ENCODE data around the gene C12orf76.
A peak's percentile ranks its signal among the peaks of the same experiment; 100 is the strongest.

Gene C12orf76, protein sequence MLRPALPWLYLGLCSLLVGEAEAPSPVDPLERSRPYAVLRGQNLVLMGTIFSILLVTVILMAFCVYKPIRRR

DNA sequence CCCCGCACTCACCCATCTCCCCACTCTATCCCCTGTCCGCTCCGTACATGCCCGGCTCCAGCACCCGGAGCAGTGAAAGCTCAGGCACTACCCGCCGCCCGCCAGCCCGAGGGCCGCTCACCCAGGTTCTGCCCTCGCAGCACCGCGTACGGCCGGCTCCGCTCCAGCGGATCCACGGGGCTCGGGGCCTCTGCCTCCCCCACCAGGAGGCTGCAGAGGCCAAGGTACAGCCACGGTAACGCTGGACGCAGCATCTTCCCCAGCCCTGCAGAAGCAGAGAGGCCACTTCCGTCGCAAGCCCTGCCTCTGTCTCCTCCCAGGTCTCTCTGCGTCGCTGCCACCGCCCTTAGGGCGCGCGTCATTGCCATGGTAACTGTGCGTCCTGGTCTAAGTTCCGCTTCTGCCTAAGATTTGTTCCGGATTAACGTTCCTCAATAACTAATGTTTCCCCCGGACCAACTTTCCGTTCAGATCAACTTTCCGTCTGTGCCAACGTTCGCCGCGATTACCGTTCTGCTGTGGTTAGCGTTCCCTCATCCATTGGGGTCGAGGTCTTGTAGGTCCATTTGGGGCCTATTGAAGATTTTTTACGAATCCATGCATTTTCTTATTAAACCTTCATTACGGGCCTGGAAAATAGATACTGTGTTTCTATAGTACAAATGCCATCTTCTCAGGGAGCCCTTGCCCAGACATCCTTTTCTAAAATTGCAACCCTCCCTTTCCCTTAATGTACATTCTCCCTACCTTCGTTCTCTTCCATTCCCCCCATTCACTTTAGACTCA is at the start of gene C12orf76:
Gene C12orf76 (minus strand): TSS at position 281 of the 786 bp plus-strand sequence. CDS start 27 bp downstream, at position 254.
- TF ChIP-seq EZH2 (IDR thresholded peaks at IDR 0.05; ENCODE audit: borderline replicate concordance, low read depth, low read length, severe bottlenecking), result no peak
- TF ChIP-seq, protein P1, sequence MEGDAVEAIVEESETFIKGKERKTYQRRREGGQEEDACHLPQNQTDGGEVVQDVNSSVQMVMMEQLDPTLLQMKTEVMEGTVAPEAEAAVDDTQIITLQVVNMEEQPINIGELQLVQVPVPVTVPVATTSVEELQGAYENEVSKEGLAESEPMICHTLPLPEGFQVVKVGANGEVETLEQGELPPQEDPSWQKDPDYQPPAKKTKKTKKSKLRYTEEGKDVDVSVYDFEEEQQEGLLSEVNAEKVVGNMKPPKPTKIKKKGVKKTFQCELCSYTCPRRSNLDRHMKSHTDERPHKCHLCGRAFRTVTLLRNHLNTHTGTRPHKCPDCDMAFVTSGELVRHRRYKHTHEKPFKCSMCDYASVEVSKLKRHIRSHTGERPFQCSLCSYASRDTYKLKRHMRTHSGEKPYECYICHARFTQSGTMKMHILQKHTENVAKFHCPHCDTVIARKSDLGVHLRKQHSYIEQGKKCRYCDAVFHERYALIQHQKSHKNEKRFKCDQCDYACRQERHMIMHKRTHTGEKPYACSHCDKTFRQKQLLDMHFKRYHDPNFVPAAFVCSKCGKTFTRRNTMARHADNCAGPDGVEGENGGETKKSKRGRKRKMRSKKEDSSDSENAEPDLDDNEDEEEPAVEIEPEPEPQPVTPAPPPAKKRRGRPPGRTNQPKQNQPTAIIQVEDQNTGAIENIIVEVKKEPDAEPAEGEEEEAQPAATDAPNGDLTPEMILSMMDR (IDR thresholded peaks at IDR 0.05; ENCODE audit: borderline replicate concordance, extremely low read depth, low read length, poor library complexity, severe bottlenecking), result peak; percentile 6
- Histone ChIP-seq H3K9me3 (ENCODE audit: insufficient read depth, low read length, severe bottlenecking) (no peaks in the 10 kb centered on the region), H3K4me2 (ENCODE audit: insufficient read depth, low read length) (peak within 1 kb of the TSS; percentile 90), H3K27me3 (ENCODE audit: insufficient read depth, low read length, poor library complexity) (no peaks in the 10 kb centered on the region), H2AFZ (ENCODE audit: low read depth, low read length) (peak within 1 kb of the TSS; percentile 93), H3K9ac (ENCODE audit: low read depth, low read length) (peak within 1 kb of the TSS; percentile 73), H3K4me3 (ENCODE audit: low read depth in 1 of 2, low read length in 2 of 2) (peak within 1 kb of the TSS; percentile 90 to 97), H3K4me1 (ENCODE audit: insufficient read depth, low read length) (peaks cover 32% of the 10 kb centered on the region), H4K20me1 (ENCODE audit: insufficient read depth, low read length) (no peaks in the 10 kb centered on the region), H3K79me2 (ENCODE audit: insufficient read depth, low read length) (peaks cover 35% of the 10 kb centered on the region), H3K27ac (ENCODE audit: low read length) (peak within 1 kb of the TSS; percentile 82), H3K36me3 (ENCODE audit: insufficient read depth, low read length) (peaks cover 3% of the 10 kb centered on the region; the same call in 1 of the 2 replicates)
- peak; percentile 99 for ATAC-seq (ENCODE audit: insufficient read depth, low read depth)
- peak; percentile 95 for DNase-seq

DNA sequence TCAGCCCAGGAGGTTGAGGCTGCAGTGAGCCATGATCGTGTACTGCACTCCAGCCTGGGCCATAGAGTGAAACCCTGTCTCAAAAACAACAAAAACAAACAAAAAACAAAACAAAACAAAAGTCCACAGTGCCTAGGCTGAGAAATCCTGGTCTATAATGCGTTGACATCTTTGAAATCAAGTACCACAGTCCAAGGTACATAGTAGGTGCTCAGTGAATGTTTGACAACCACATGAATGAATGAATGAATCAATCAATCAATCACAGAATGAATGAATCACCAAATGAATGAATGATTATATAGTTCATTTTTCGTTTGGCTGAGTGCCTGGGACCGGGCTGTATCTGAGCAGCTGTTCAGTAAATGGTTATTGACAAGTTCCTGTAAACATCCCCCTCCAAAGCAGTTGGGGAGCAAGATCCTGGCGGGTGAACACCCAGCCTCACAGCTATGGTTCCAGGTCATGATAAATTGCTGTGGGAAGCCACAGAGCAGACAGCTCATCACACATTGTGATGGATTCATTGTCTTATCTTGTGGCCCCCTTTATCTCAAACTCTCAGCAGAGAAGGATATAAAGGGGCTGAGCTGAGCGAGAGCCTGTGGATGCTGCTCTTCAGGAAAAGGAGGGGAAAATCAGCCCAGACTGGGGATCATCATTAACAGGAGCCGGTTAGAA is 45.4 kb upstream of the C12orf76 start:
- Histone ChIP-seq H3K4me2 (ENCODE audit: insufficient read depth, low read length) (no peak overlapping the region), H4K20me1 (ENCODE audit: insufficient read depth, low read length) (no peaks in the 10 kb centered on the region), H3K4me1 (ENCODE audit: insufficient read depth, low read length) (no peaks in the 10 kb centered on the region), H3K9me3 (ENCODE audit: insufficient read depth, low read length, severe bottlenecking) (no peaks in the 10 kb centered on the region), H3K4me3 (ENCODE audit: low read depth in 1 of 2, low read length in 2 of 2) (no peak overlapping the region), H3K36me3 (ENCODE audit: insufficient read depth, low read length) (no peaks in the 10 kb centered on the region), H3K9ac (ENCODE audit: low read depth, low read length) (no peak overlapping the region), H3K79me2 (ENCODE audit: insufficient read depth, low read length) (no peaks in the 10 kb centered on the region), H2AFZ (ENCODE audit: low read depth, low read length) (no peak overlapping the region), H3K27ac (ENCODE audit: low read length) (no peak overlapping the region), H3K27me3 (ENCODE audit: insufficient read depth, low read length, poor library complexity) (peaks cover 3% of the 10 kb centered on the region)
- DNase-seq (no peak), ATAC-seq (ENCODE audit: insufficient read depth, low read depth) (no peak)
- TF ChIP-seq, protein P1 (IDR thresholded peaks at IDR 0.05; ENCODE audit: borderline replicate concordance, extremely low read depth, low read length, poor library complexity, severe bottlenecking), result no peak
- TF ChIP-seq EZH2 (IDR thresholded peaks at IDR 0.05; ENCODE audit: borderline replicate concordance, low read depth, low read length, severe bottlenecking), result no peak

DNA sequence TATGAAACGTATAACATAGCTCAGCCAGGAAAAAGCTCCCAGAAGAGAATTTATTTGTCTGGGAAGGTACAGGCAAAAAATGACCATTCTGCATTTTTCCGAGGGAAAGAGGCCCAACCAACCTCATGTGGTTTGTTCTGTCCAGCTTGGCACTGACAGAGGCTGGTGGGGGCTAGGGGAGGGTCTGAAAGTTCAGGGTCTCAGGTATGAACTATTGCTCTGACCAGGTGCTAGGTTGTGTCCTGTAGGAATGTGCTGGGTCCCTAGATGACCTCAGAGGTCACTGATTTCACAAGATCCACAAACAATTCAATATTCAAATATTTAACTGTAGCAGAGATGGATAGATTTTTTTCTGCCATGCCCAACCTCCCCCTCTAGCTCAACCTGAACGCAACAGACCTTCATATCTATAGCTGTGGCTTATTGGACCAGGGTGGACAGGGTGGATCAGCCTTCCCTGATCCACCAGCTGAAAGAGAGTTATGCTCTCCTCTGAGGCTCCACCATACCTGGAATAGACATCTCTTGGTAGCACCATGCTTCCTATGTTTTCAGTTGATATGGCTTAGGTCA is 42.9 kb upstream of the C12orf76 start:
- no peak for DNase-seq
- peaks cover 3% of the 10 kb centered on the region for H3K27me3 ChIP-seq (ENCODE audit: insufficient read depth, low read length, poor library complexity)
- no peaks in the 10 kb centered on the region for H3K9me3 ChIP-seq (ENCODE audit: insufficient read depth, low read length, severe bottlenecking)
- no peak overlapping the region for H3K4me3 ChIP-seq (ENCODE audit: low read depth in 1 of 2, low read length in 2 of 2)
- no peak for TF ChIP-seq EZH2 (IDR thresholded peaks at IDR 0.05; ENCODE audit: borderline replicate concordance, low read depth, low read length, severe bottlenecking)
- TF ChIP-seq, protein P1 (IDR thresholded peaks at IDR 0.05; ENCODE audit: borderline replicate concordance, extremely low read depth, low read length, poor library complexity, severe bottlenecking), result no peak
- no peaks in the 10 kb centered on the region for H3K36me3 ChIP-seq (ENCODE audit: insufficient read depth, low read length)
- no peak overlapping the region for H3K4me2 ChIP-seq (ENCODE audit: insufficient read depth, low read length)
- no peak overlapping the region for H3K27ac ChIP-seq (ENCODE audit: low read length)
- no peak overlapping the region for H2AFZ ChIP-seq (ENCODE audit: low read depth, low read length)
- no peaks in the 10 kb centered on the region for H4K20me1 ChIP-seq (ENCODE audit: insufficient read depth, low read length)
- no peaks in the 10 kb centered on the region for H3K79me2 ChIP-seq (ENCODE audit: insufficient read depth, low read length)
- ATAC-seq (ENCODE audit: insufficient read depth, low read depth), result no peak
- no peak overlapping the region for H3K9ac ChIP-seq (ENCODE audit: low read depth, low read length)
- H3K4me1 ChIP-seq (ENCODE audit: insufficient read depth, low read length), result no peaks in the 10 kb centered on the region
